IMR-90 (cell line): ENCODE results near the gene ACP4.

Experiments
- CEBPB ChIP-seq: IDR thresholded peaks from 2 replicates; pipeline ENCODE4 v1.6.1; 2012; ENCODE audit warnings: low read depth, low read length, improper control_type of control experiment
- FOS ChIP-seq: fragments of 150-350 bp; IDR thresholded peaks from 2 replicates; pipeline ENCODE4 v1.6.1; 2016; ENCODE audit warnings: low read depth, low read length
- MAFK ChIP-seq: IDR thresholded peaks from 2 replicates; pipeline ENCODE4 v1.6.1; 2012; ENCODE audit warnings: low read depth, low read length, improper control_type of control experiment
- MAZ ChIP-seq: IDR thresholded peaks from 2 replicates; pipeline ENCODE4 v1.6.1; 2012; ENCODE audit warnings: low read depth, mild to moderate bottlenecking, low read length, improper control_type of control experiment, moderate library complexity, borderline replicate concordance
- POLR2A ChIP-seq: IDR thresholded peaks from 2 replicates; pipeline ENCODE4 v1.6.1; 2012; ENCODE audit warnings: mild to moderate bottlenecking, low read depth, low read length
- RCOR1 ChIP-seq: IDR thresholded peaks from 2 replicates; pipeline ENCODE4 v1.6.1; 2012; ENCODE audit warnings: mild to moderate bottlenecking, low read length, improper control_type of control experiment; ENCODE audit not compliant: insufficient replicate concordance
- RFX5 ChIP-seq: IDR thresholded peaks from 2 replicates; pipeline ENCODE4 v1.8.0; 2012; ENCODE audit warnings: low read depth, mild to moderate bottlenecking, low read length, moderate library complexity
- SMC3 ChIP-seq: fragments of 150-350 bp; IDR thresholded peaks from 2 replicates; pipeline ENCODE4 v1.6.1; 2016; ENCODE audit warnings: low read depth, mild to moderate bottlenecking, antibody characterized with exemption, low read length, moderate library complexity
- TF ChIP-seq, protein P1 (sequence below): conservative IDR thresholded peaks from 2 replicates; pipeline ENCODE4 v1.5.1; 2012; ENCODE audit warnings: mild to moderate bottlenecking, low read depth, low read length, improper control_type of control experiment
- TF ChIP-seq, protein P2 (sequence below): fragments of 150-350 bp; IDR thresholded peaks from 2 replicates; pipeline ENCODE4 v1.6.1; 2017; ENCODE audit warnings: mild to moderate bottlenecking, antibody characterized with exemption, low read length, low read depth

DNA sequence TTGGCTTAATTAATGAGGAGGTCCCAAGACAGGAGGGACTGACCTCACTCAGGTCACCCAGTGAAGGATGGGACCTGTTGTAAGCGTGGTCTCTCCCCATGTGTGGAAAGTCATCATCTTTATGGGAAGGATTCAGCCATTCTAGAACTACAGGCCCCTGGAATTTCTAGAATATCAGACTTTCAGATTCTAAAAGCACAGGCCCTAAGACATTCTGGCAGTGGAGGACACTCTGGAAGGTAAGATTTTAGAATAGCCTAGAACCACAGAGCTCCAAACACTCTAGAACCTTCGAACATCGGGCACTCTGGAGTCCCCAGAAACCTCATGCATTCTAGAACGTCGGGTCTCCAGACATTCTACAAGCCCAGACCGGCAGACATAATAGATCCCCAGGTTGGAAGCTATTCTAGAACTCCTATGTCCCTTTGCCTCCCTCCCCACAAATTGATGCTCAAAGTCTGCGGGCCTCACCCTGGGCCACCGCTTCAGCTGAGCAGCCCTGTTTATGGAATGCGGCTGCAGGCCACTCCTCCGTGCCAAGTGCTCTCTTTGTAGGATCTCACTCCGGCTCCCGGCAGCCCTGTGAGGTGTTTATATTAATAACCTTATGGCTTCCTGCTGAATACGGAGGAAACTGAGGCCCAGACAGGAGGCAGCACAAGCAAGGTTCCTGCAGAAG lies 45.0 kb downstream of the ACP4 start:
- TF ChIP-seq, protein P1, sequence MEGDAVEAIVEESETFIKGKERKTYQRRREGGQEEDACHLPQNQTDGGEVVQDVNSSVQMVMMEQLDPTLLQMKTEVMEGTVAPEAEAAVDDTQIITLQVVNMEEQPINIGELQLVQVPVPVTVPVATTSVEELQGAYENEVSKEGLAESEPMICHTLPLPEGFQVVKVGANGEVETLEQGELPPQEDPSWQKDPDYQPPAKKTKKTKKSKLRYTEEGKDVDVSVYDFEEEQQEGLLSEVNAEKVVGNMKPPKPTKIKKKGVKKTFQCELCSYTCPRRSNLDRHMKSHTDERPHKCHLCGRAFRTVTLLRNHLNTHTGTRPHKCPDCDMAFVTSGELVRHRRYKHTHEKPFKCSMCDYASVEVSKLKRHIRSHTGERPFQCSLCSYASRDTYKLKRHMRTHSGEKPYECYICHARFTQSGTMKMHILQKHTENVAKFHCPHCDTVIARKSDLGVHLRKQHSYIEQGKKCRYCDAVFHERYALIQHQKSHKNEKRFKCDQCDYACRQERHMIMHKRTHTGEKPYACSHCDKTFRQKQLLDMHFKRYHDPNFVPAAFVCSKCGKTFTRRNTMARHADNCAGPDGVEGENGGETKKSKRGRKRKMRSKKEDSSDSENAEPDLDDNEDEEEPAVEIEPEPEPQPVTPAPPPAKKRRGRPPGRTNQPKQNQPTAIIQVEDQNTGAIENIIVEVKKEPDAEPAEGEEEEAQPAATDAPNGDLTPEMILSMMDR, result no peak
- no peak for TF ChIP-seq MAZ
- TF ChIP-seq MAFK, result no peak
- TF ChIP-seq POLR2A, result no peak
- TF ChIP-seq, protein P2, sequence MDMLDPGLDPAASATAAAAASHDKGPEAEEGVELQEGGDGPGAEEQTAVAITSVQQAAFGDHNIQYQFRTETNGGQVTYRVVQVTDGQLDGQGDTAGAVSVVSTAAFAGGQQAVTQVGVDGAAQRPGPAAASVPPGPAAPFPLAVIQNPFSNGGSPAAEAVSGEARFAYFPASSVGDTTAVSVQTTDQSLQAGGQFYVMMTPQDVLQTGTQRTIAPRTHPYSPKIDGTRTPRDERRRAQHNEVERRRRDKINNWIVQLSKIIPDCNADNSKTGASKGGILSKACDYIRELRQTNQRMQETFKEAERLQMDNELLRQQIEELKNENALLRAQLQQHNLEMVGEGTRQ, result no peak
- TF ChIP-seq FOS, result no peak
- TF ChIP-seq RCOR1, result no peak
- TF ChIP-seq SMC3, result no peak
- no peak for TF ChIP-seq RFX5
- no peak for TF ChIP-seq CEBPB
